Endothelial cell of umbilical vein (primary cell): ENCODE data around the gene NR6A1. TPM values are rescaled to one million over a fixed set of nuclear protein-coding genes. Genes with fewer than 3 reads are reported as not detected.

Experiments used
- BruUV-seq: library from RNA; stranded (reverse); fragments of 400-500 nt; replicated peaks from 2 replicates; lab custom pipeline; 2021; lab: Mats Ljungman, UMichigan
- CTCF ChIA-PET: fragments of 300-600, 350-600 bp; sonication (Branson Sonifier 250); formaldehyde crosslinking; loops from one replicate; lab custom pipeline; 2021; ENCODE audit warnings: antibody characterized with exemption, inconsistent platforms; lab: Charles Lee
- POLR2A ChIA-PET: fragments of 300-600, 350-600 bp; sonication (Branson Sonifier 250); formaldehyde crosslinking; loops from one replicate; lab custom pipeline; 2021; ENCODE audit warnings: antibody characterized with exemption, inconsistent platforms; lab: Charles Lee
- DNase-seq: peaks from one replicate; pipeline ENCODE4 v3.0.0-alpha.2; 2011; ENCODE audit warnings: low read depth, low spot score
- FAIRE-seq: peaks from 2 replicates; lab custom pipeline; 2011; peaks lifted over from hg19 to GRCh38; lab: Jason Lieb, UNC
- H2AFZ ChIP-seq: 2 replicates; pipeline ENCODE4 v1.6.0; 2012; ENCODE audit warnings: low read depth, low read length, control low read depth, inconsistent platforms
- H3K27ac ChIP-seq: 2 replicates; pipeline ENCODE4 v1.5.1; 2011; ENCODE audit warnings: low read depth, mild to moderate bottlenecking, control low read depth, low read length, moderate library complexity; ENCODE audit not compliant: insufficient read depth
- H3K27me3 ChIP-seq, 2 experiments: 2 replicates each; pipeline versions ENCODE4 v1.6.0 to v1.6.1; 2011; ENCODE audit warnings: low read length in 2 of 2, mixed read lengths in 1 of 2; ENCODE audit not compliant: control insufficient read depth in 2 of 2, insufficient read depth in 2 of 2
- H3K36me3 ChIP-seq, 2 experiments: 2 replicates in 1 of 2; 3 replicates in 1 of 2; pipeline ENCODE4 v1.5.1; 2011; ENCODE audit warnings: low read length in 2 of 2, mild to moderate bottlenecking in 1 of 2, moderate library complexity in 1 of 2; ENCODE audit not compliant: control insufficient read depth in 2 of 2, insufficient read depth in 2 of 2; ENCODE audit errors: extremely low read depth in 1 of 2
- H3K4me1 ChIP-seq: 3 replicates; pipeline ENCODE4 v1.5.1; 2011; ENCODE audit warnings: mild to moderate bottlenecking, low read length; ENCODE audit not compliant: control insufficient read depth, insufficient read depth; ENCODE audit errors: extremely low read depth
- H3K4me2 ChIP-seq: 2 replicates; pipeline ENCODE4 v1.6.1; 2011; ENCODE audit warnings: low read length, control low read depth, mixed read lengths; ENCODE audit not compliant: insufficient read depth
- H3K4me3 ChIP-seq, 3 experiments: fragments of 200-600 bp in 1 of 3; sonication (generic), shearing (Covaris generic) in 1 of 3; replicated peaks in 1 of 3; 2 replicates each; pipeline ENCODE4 v1.5.1; 2011 to 2016; ENCODE audit warnings: control low read depth in 3 of 3, low read length in 3 of 3, mild to moderate bottlenecking in 2 of 3, inconsistent platforms in 1 of 3, low read depth in 1 of 3, moderate library complexity in 1 of 3; ENCODE audit not compliant: insufficient read depth in 1 of 3
- H3K79me2 ChIP-seq: 2 replicates; pipeline ENCODE4 v1.6.0; 2012; ENCODE audit warnings: low read length, inconsistent platforms; ENCODE audit not compliant: control insufficient read depth, insufficient read depth
- H3K9ac ChIP-seq: replicated peaks from 2 replicates; pipeline ENCODE3; 2011; ENCODE audit warnings: low read length, control low read depth; ENCODE audit not compliant: insufficient read depth; ENCODE audit errors: extremely low read depth
- H3K9me1 ChIP-seq: replicated peaks from 3 replicates; pipeline ENCODE4 v1.6.0; 2011; ENCODE audit warnings: mild to moderate bottlenecking, low read length; ENCODE audit not compliant: control insufficient read depth, insufficient read depth; ENCODE audit errors: extremely low read depth
- H3K9me3 ChIP-seq: replicated peaks from 2 replicates; pipeline ENCODE4 v1.5.1; 2012; ENCODE audit warnings: low read length, inconsistent platforms; ENCODE audit not compliant: control insufficient read depth, insufficient read depth
- H4K20me1 ChIP-seq: replicated peaks from 2 replicates; pipeline ENCODE3; 2011; ENCODE audit warnings: mild to moderate bottlenecking, low read length; ENCODE audit not compliant: control insufficient read depth, insufficient read depth; ENCODE audit errors: extremely low read depth
- CTCF ChIP-seq, 2 donors: IDR thresholded peaks; 1 replicate in 1 of 2; 2 replicates in 1 of 2; pipeline ENCODE4 v1.5.1; 2011; ENCODE audit warnings: low read length in 2 of 2, mild to moderate bottlenecking in 2 of 2, moderate library complexity in 2 of 2, control low read depth in 1 of 2, inconsistent platforms in 1 of 2, low read depth in 1 of 2; ENCODE audit not compliant: insufficient read depth in 1 of 2; ENCODE audit errors: extremely low read depth in 1 of 2
- EZH2 ChIP-seq: IDR thresholded peaks from 2 replicates; pipeline ENCODE4 v1.6.1; 2012; ENCODE audit warnings: borderline replicate concordance, low read depth, mild to moderate bottlenecking, moderate library complexity, low read length, inconsistent platforms; ENCODE audit not compliant: severe bottlenecking
- FOS ChIP-seq: IDR thresholded peaks from 2 replicates; pipeline ENCODE4 v1.6.1; 2011; ENCODE audit warnings: mild to moderate bottlenecking, low read length, moderate library complexity, borderline replicate concordance; ENCODE audit not compliant: insufficient read depth
- GATA2 ChIP-seq: IDR thresholded peaks from 2 replicates; pipeline ENCODE4 v1.7.0; 2011; ENCODE audit warnings: low read depth, mild to moderate bottlenecking, moderate library complexity, mixed read lengths, low read length; ENCODE audit not compliant: insufficient read length, insufficient read depth
- JUN ChIP-seq: IDR thresholded peaks from 2 replicates; pipeline ENCODE4 v1.6.1; 2011; ENCODE audit warnings: borderline replicate concordance, low read depth; ENCODE audit not compliant: insufficient read length, insufficient read depth
- MAX ChIP-seq: IDR thresholded peaks from 2 replicates; pipeline ENCODE4 v1.6.1; 2011; ENCODE audit not compliant: insufficient read depth, insufficient read length
- MYC ChIP-seq: IDR thresholded peaks from one replicate; pipeline ENCODE4 v1.6.1; 2011; ENCODE audit warnings: mild to moderate bottlenecking, low read depth, low read length
- POLR2A ChIP-seq: IDR thresholded peaks from 2 replicates; pipeline ENCODE4 v1.6.1; 2012; ENCODE audit warnings: low read depth, mild to moderate bottlenecking, control low read depth, low read length
- POLR2AphosphoS5 ChIP-seq: IDR thresholded peaks from 2 replicates; pipeline ENCODE4 v1.6.1; 2012; ENCODE audit warnings: low read depth, mild to moderate bottlenecking, control low read depth, low read length, moderate library complexity; ENCODE audit not compliant: insufficient read depth
- dilution Hi-C: fragments of 300-500 bp; cut with MboI; formaldehyde crosslinking; loops from one replicate; pipeline ENCODE4 v1.15.0; 2019; ENCODE audit warnings: low sequenced_read_pairs; ENCODE audit not compliant: extremely low pct_ligation_motif_present
- intact Hi-C: fragments of 100-400 bp; cut with micrococcal nuclease; formaldehyde crosslinking; loops from one replicate; pipeline ENCODE4 v1.10.0; 2022
- polyA plus RNA-seq, 4 experiments: library from polyadenylated mRNA; depleted of rRNA in 3 of 4; stranded (reverse) in 3 of 4; unstranded in 1 of 4; fragments of >200 nt; gene quantifications; 2 replicates each; pipeline versions ENCODE4 v1.2.1 to v1.2.3, GENCODE V29; 2011 to 2012; ENCODE audit warnings: missing spikeins in 1 of 4
- total RNA-seq: library from RNA; stranded (reverse); gene quantifications from 2 replicates; pipeline ENCODE4 v1.2.3, GENCODE V29; 2021

Gene NR6A1
- total and polyA plus RNA-seq, 2 donors (not counting 3 experiments of a cell fraction or from before 2014, with no cell fraction given): 0.17 to 1.2 TPM

GRCh38 chr9:124488641-124489210, 282.4 kb downstream of the NR6A1 start:
- no peaks in the 10 kb centered on the region for H3K9me1 ChIP-seq
- no peaks in the 10 kb centered on the region for H3K36me3 ChIP-seq
- CTCF ChIA-PET: interaction anchor here (1.1 to 2.4 kb wide), 2 partner anchors 10 to 47 kb away, joined by 3 to 8 read pairs; no protein-coding TSS in a partner anchor
- FAIRE-seq (no peak), DNase-seq (no peak)
- no peaks in the 10 kb centered on the region for H3K79me2 ChIP-seq
- H4K20me1 ChIP-seq: no peaks in the 10 kb centered on the region
- no peak overlapping the region for H3K9ac ChIP-seq
- no peak overlapping the region for H3K27ac ChIP-seq
- intact Hi-C loops (no loop called here), dilution Hi-C loops (no loop called here)
- no peak overlapping the region for H2AFZ ChIP-seq
- no peak overlapping the region for H3K4me2 ChIP-seq
- peaks cover 24 to 30% of the 10 kb centered on the region in 2 experiments for H3K27me3 ChIP-seq
- no TSS peak for BruUV-seq
- H3K9me3 ChIP-seq: no peaks in the 10 kb centered on the region
- H3K4me1 ChIP-seq: no peaks in the 10 kb centered on the region
- no peak overlapping the region for H3K4me3 ChIP-seq
- TF ChIP-seq CTCF (IDR thresholded peaks at IDR 0.05; ENCODE audit: extremely low read depth in 1 of 2, insufficient read depth in 1 of 2, low read depth in 1 of 2, low read length in 2 of 2) (no peak), MYC (no peak), GATA2 (no peak), MAX (no peak), EZH2 (no peak), FOS (no peak), POLR2A (no peak), JUN (no peak), POLR2AphosphoS5 (no peak)
- POLR2A ChIA-PET: no interaction called here
